GM12864 (cell line): ENCODE measurements around the gene VSX1.

ENCODE experiments used
- DNase-seq: peaks from one replicate; pipeline ENCODE4 v3.0.0-alpha.2; 2011; ENCODE audit warnings: low read depth
- H3K4me3 ChIP-seq: 2 replicates; pipeline ENCODE4 v1.5.1; 2011; ENCODE audit warnings: mild to moderate bottlenecking, low read depth, low read length, control low read depth
- CTCF ChIP-seq: IDR thresholded peaks from 2 replicates; pipeline ENCODE4 v1.5.1; 2011; ENCODE audit warnings: low read depth, mild to moderate bottlenecking, moderate library complexity, low read length, control low read depth, inconsistent platforms; ENCODE audit errors: missing control alignments

VSX1 gene

DNA sequence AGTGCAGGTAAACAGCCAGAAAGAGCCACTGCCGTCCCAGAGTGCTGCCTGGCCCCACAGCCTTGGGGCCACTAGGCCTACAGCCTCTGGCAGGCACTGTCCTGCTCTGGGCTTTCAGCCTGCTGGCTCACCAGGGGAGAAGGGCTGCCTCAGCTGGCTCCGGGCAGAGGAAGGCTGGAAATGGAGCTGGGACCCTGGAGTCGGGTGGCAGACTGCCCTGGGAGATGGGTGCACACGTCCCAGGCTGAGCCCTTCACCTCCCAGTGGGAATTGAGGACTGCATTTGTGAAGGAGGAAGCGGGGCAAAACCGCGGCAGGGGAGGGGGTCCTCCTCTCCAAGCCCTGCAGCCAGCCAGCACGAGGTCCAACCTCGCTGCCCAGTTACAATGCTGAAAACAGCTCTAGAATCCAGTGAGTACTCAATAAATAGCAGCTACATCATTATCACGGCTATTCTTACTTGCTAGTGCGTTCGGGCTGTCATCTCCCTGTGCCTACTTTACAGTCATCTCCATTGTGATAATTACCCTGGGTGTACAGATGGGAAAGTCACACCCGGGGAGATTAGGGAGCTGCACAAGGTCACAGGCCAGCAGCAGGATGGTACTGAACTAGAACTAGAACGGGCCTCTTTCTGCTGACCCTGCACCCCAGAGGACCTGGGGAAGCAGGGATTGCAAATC lies 37.1 kb downstream of the VSX1 start:
- TF ChIP-seq CTCF = no peak
- H3K4me3 ChIP-seq = no peak overlapping the region
- DNase-seq = no peak

DNA sequence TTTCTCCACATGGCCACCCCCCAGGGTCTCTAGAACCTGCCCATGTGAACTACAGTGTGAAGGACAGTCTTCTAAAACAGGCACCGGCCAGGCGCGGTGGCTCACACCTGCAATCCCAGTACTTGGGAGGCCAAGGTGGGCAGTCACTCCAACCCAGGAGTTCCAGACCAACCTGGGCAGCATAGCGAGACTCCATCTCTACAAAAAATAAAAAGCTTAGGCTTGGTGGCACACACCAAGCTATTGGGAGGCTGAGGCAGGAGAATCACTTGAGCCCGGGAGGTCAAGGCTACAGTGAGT lies 37.7 kb downstream of the VSX1 start:
- H3K4me3 ChIP-seq = no peak overlapping the region
- no peak for TF ChIP-seq CTCF
- DNase-seq = no peak

GRCh38 chr20:25043499-25044260 lies 38.3 kb downstream of the VSX1 start:
- no peak for DNase-seq

GRCh38 chr20:25042531-25043498 lies 39.1 kb downstream of the VSX1 start:
- no peak for TF ChIP-seq CTCF
- no peak overlapping the region; the same call in 1 of the 2 replicates for H3K4me3 ChIP-seq
- peak; percentile 68 for DNase-seq

More at GRCh38 chr20:25043499-25044260, 38.3 kb downstream of the VSX1 start:
- no peak for TF ChIP-seq CTCF
- no peak overlapping the region for H3K4me3 ChIP-seq

- DNase-seq = no peak
- H3K4me3 ChIP-seq = no peak overlapping the region
- TF ChIP-seq CTCF = no peak
These were observed 40.0 kb downstream of the VSX1 start for GRCh38 chr20:25041813-25042530.

GRCh38 chr20:25040438-25040831 lies 41.5 kb downstream of the VSX1 start:
- DNase-seq = no peak
- no peak overlapping the region for H3K4me3 ChIP-seq

More at GRCh38 chr20:25040438-25040831, 41.5 kb downstream of the VSX1 start:
- TF ChIP-seq CTCF = no peak
